GM13977 (cell line): ENCODE results near the gene GPR68.

Experiments
- DNase-seq: peaks from one replicate; pipeline ENCODE4 v3.0.0; 2012; ENCODE audit warnings: low spot score
- in situ Hi-C: fragments of 300-500 bp; cut with MboI; formaldehyde crosslinking; loops from one replicate; pipeline ENCODE4 v1.12.0; 2022; ENCODE audit warnings: low sequenced_read_pairs, low pct_unique_long_range_greater_than_20kb, mixed read lengths, inconsistent platforms; ENCODE audit not compliant: unreplicated experiment
- TF ChIP-seq, protein P1 (sequence below): IDR thresholded peaks from 2 replicates; pipeline ENCODE4 v1.5.1; 2012; ENCODE audit warnings: mild to moderate bottlenecking, control low read depth; ENCODE audit not compliant: insufficient read depth; ENCODE audit errors: extremely low read depth, missing control alignments

Gene GPR68

DNA sequence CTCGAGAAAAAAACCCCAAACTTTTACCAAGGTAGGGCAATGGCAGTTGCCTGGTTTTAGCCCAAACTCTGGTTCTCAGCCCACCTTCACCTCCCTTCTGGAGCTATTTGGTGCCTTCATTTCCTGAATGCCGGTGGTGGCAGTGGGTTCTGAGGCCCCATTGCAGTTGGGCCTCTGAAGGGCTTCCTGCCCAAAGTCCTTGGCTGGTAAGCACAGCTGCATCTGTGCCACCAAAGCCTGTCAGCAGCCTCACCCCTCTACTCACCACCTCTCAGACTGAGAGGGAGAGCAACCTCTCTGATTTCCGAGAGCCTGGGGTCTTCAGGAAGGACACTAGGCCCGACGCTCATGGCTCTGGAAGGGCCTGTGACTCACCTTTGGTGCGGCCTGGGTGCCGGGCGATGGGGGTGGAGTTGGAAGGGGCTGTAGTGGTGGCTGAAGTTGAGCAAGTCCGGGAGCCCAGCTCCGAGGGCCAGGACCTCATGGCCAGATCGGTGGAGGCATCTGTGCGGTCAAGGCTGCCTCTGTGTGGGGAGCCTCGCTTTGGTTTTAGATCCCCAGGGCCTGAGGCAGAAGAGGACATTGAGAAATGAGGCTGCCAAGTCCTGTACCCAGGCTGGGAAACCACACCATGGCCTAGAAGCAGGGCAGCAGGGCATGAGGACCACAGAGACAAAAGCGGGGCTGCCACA, 38.6 kb upstream of the GPR68 start:
- TF ChIP-seq, protein P1, sequence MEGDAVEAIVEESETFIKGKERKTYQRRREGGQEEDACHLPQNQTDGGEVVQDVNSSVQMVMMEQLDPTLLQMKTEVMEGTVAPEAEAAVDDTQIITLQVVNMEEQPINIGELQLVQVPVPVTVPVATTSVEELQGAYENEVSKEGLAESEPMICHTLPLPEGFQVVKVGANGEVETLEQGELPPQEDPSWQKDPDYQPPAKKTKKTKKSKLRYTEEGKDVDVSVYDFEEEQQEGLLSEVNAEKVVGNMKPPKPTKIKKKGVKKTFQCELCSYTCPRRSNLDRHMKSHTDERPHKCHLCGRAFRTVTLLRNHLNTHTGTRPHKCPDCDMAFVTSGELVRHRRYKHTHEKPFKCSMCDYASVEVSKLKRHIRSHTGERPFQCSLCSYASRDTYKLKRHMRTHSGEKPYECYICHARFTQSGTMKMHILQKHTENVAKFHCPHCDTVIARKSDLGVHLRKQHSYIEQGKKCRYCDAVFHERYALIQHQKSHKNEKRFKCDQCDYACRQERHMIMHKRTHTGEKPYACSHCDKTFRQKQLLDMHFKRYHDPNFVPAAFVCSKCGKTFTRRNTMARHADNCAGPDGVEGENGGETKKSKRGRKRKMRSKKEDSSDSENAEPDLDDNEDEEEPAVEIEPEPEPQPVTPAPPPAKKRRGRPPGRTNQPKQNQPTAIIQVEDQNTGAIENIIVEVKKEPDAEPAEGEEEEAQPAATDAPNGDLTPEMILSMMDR, result no peak
- DNase-seq, result no peak
- in situ Hi-C loops, result loop anchor here (10.0 kb wide), 1 partner anchor 108 kb away; no protein-coding TSS in a partner anchor

DNA sequence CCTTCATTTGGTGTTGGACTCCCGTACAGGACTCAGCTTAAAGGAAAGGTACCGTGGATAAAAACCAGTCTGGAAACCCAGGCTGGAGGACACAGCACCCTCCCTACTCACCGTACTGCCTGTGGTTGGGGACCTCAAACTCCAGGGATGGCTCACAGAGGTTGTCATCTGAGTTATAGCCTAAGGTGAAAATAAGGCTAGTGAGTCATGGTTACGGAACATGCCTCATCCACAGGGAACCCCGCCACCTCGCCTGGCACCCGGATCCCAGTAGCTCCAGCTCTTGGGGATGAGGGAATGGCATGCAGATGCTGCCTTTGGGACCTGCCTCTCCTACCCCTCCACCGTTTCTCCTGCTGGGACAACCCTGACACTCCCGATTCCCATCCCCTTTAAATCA, 36.8 kb upstream of the GPR68 start:
- TF ChIP-seq, protein P1, result no peak
- in situ Hi-C loops, result loop anchor here (10.0 kb wide), 1 partner anchor 107 kb away; no protein-coding TSS in a partner anchor

DNA sequence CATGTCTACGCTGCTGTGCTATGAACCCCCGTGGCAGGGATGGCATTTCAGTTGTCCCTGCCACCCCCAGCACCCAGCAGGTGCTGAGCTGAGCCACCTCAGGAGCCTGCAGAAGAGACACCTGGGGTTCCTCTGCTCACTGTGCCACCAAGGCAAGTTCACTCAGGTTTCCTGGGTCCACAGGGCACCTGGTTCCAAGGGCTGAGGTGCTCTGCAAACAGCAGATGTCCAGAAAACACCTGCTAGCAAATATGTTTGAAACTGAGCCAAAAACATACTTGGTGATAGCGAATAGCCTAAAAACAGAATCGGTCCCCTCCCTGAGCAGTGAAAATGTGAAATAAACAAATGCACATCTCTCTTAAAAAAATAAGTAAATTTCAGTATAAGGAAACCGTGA, 35.6 kb upstream of the GPR68 start:
- no peak for DNase-seq
- in situ Hi-C loops, result loop anchor here (10.0 kb wide), 1 partner anchor 105 kb away; no protein-coding TSS in a partner anchor
- TF ChIP-seq, protein P1, result no peak

More for the DNA sequence above, 36.8 kb upstream of the GPR68 start:
- DNase-seq, result no peak

DNA sequence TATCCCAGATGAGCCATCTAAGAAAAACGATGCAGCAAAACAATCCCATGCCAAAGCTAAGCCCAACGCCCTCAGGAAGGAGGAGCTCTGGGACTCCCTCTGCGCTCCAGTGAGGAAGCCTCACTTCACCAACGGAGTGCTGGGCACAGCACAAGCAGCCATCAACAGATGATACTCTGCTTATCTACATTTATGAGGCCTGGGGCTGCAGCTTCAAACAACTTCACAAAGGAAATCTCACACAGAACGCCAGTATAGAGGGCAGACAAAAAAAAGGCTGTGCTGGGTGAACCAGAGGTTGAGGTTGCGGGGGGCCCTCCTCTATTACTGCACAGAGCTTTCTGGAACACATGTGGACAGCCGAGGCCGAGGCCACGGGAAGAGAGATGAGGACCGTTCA, 34.9 kb upstream of the GPR68 start:
- DNase-seq, result no peak
- in situ Hi-C loops, result no loop called here
- TF ChIP-seq, protein P1, result no peak

DNA sequence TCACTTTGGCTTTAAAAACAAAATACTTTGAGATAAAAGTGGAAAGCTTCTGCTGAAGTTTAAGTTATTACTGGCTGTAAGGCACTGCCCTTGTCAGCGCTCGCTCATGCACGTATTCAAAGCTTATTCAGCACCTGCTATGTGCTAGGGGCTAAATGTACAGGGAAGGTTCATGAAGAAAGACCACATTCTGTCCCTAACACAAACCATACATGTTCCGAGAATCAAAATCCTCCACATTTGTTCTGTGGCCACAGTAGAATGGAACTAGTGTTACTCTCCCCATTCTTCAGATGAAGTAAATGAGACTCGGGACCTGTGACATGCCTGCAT, 33.8 kb upstream of the GPR68 start:
- DNase-seq, result no peak
- in situ Hi-C loops, result no loop called here
- TF ChIP-seq, protein P1, result no peak

DNA sequence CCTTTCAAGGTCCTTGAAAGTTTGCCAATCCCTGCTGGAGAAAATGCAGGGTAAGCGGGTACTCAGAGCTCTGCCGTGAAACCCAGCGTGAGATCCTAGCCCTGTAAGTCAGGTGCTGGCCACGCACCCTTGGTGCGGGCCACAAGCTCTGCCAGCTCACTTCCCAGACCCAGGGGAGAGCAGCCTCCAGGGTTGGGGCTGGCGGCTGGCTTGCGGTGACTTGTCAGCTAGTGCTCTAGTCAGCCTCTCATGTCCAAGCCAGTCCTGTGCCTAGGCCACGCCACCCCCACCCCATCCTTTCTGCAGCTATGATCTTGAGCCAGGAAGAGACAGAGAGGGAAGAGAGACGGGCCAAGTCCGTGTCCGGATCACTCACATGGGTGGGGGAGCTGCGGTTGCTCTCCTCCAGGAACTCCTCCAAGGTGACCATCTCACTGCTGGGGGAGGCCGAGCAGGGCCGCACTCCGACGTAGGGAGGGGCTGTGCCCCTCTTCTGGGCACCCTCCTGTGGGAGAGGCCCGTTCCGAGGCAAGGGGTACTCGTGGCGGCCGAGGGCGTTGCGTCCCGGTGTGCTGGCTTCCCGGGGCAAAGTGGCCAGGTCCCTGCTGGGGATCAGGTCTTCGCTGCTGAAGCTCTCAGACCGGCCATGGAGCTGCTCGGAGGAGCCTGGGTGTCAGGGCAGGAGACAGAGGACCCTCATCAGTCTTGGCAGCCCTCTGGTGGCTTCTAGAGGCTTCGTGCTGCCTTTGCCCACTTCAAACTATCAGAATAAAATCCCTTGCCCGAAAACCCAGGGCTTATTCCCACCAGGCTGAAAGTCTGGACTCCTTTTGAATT, 33.3 kb upstream of the GPR68 start:
- no peak for DNase-seq
- in situ Hi-C loops, result no loop called here
- TF ChIP-seq, protein P1, result no peak
